Adrenal gland (tissue), 5 donors: Measurements from ENCODE around the gene ABHD16B.

Experiments
- CTCF ChIP-seq, 6 experiments: fragments of 450-650 bp in 4 of 6; fragments of 200-600 bp in 2 of 6; sonication (generic) in 1 of 6; IDR thresholded peaks; 1 replicate in 5 of 6; 2 replicates in 1 of 6; pipeline versions ENCODE4 v1.5.1 to v1.8.0; 2016 to 2021; ENCODE audit warnings: antibody characterized with exemption in 6 of 6, mild to moderate bottlenecking in 2 of 6, moderate library complexity in 1 of 6
- POLR2A ChIP-seq, 2 donors: fragments of 450-650 bp; IDR thresholded peaks; one replicate each; pipeline ENCODE4 v1.6.1; 2017; ENCODE audit warnings: antibody characterized with exemption in 2 of 2, mild to moderate bottlenecking in 2 of 2, moderate library complexity in 1 of 2
- donor health status: DM: no; HTN: no; CAD: no.

GRCh38 chr20:63823691-63824311 lies 37.5 kb upstream of the ABHD16B start:
- no peak for TF ChIP-seq CTCF (IDR thresholded peaks at IDR 0.05)
- TF ChIP-seq POLR2A (IDR thresholded peaks at IDR 0.05): no peak
